HG03439 (cell line): ENCODE results near the gene GUCA1C.

Experiments
- ATAC-seq: cut with Tn5 transposase; IDR thresholded peaks from one replicate; pipeline ENCODE4 v1.9.1; 2021; ENCODE audit warnings: mild to moderate bottlenecking, moderate library complexity; ENCODE audit not compliant: unreplicated experiment

Gene GUCA1C

GRCh38 chr3:108909799-108910198 is 43.9 kb downstream of the GUCA1C start:
- no peak for ATAC-seq

GRCh38 chr3:108907194-108907593 is 46.5 kb downstream of the GUCA1C start:
- ATAC-seq, result no peak

DNA sequence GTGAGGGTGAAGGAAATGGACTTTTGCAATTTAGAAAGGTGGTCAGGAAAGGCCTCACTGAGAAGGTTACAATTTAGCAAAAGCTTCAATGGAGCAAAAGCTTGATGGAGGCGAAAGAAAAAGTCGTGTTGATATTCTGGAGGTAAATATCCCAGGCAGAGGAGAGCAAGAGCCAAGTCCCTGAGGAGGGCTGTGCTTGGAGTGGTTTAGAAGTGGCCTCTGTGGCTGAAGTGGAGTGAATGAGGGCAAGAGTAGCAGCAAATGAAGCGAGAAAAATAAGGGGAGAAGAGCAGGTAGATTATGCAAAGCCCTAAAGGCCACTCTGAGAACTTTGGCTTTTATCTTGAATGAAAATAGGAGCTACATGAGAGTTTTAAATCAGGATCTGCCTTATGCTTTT is 54.1 kb downstream of the GUCA1C start:
- no peak for ATAC-seq

DNA sequence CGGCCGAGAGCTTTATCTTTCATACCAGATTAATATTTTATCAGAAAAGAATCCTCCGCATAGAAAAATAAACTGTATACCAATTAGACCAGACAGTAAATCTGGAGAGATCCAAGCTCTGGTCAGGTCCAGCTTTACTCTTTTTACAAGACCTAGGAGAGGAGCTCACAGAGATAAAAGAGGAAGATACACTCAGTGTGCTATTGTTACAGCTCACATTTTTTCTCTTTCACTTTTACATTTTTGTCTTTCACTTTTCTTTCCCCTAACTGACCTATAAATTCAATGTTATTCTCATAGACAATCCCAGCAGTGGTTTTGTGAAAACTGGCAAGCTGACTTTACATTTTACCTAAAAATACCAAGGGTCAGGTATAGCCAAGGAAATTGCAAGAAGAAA is 55.8 kb downstream of the GUCA1C start:
- ATAC-seq, result no peak

DNA sequence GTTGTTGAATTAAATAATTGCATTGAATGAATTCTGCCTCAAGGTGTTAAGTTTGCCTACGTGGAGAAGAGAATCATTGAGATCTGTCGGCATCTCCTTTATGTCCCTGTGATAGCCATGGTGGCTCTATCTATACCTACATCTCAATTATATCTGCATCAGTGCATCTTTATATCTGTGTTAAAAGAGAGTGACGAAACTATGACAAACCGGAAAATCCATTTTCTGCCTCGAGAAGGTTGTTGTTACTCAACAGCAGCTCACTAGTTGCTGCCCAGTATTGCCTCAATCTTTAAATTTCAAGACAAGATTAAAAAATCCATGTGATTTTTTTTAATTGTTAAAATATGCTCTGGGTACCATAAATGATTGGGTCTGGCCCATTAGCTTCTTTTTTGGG is 58.7 kb downstream of the GUCA1C start:
- no peak for ATAC-seq

- ATAC-seq, result no peak
Measured at GRCh38 chr3:108891833-108892232, 61.8 kb downstream of the GUCA1C start.

DNA sequence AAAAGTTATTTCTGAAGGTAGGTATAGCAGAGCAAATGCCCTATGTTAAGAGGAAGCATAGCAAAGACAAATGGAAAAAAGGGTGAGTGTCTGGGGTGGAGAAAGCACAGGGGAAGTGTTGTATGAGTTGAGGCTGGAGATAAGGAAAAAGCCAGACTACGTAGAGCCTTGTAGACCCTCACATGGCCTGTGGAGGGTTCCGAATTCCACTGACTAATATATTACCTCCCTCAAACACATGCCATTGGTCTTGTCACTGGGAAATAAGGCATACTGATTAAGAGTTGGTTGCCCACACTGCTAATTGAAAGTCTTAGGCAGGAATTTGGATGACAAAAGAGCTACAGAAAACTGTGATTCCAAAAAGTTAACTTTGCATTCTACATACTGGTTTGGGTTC is 65.9 kb downstream of the GUCA1C start:
- ATAC-seq, result no peak

DNA sequence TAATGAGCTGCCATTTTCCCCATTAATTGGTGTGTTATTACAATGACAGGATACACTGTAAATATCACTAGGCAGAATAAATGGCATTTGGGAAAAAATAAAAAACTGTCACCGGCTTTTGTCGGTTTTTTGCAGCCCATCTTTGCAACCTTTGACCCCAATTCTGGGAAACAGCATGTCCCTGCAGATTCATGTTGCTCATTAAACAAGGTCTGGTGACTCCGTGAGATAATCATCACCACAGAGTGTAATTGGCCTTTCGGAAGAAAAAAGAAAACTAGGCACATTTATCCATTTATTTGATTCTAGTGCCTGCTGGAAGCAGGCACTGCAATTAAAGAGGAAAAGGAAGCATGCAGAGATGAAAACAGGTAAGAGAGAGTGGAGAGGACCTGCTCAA is 66.6 kb downstream of the GUCA1C start:
- no peak for ATAC-seq

GRCh38 chr3:108883373-108883772 is 70.3 kb downstream of the GUCA1C start:
- no peak for ATAC-seq

DNA sequence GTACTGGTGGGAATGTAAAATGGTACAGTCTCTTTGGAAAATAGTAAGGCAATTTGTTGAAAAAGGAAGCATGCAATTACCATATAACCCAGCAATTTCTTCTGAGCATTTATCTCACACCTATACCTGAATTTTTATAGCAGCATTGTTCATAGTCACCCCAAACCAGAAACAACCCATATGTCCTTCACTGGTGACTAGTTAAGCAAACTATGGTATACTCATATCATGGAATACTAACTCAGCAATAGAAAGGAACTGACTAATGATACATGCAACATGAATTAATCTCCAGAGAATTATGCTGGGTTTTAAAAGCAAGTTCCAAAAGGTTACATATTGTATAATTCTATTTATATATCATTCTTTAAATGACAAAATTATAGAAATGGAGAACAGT is 70.9 kb downstream of the GUCA1C start:
- ATAC-seq, result no peak

- no peak for ATAC-seq
Measured at GRCh38 chr3:108879915-108880314, 73.8 kb downstream of the GUCA1C start.

GRCh38 chr3:108877901-108878300 is 75.8 kb downstream of the GUCA1C start:
- no peak for ATAC-seq

- no peak for ATAC-seq
Measured at GRCh38 chr3:108863799-108864135, 89.9 kb downstream of the GUCA1C start.

- peak; percentile 62 for ATAC-seq
Measured at GRCh38 chr3:108862865-108863798, 90.5 kb downstream of the GUCA1C start.

DNA sequence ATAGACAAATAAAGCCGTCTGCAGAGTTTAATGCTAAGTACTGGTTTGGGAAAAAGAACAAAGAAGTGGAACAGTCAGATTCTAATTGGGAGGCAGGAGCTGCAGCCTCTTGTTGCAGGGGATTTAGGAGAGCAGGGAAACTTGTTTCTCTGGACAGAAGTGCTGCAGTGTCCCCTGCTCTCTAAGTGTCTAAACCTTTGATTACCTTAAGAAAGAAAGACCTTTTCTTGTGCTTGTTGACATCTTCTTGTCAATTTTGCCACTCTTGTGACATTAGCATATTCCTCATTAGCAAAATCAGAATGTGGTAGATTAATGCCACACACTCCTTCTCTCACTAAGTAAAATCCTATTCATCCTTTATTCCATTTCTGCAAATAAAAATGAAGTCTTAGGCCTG is 92.3 kb downstream of the GUCA1C start:
- no peak for ATAC-seq
